Measurements from ENCODE around the gene GJD4.
A peak's percentile ranks its signal among the peaks of the same experiment; 100 is the strongest.

GJD4 gene

DNA sequence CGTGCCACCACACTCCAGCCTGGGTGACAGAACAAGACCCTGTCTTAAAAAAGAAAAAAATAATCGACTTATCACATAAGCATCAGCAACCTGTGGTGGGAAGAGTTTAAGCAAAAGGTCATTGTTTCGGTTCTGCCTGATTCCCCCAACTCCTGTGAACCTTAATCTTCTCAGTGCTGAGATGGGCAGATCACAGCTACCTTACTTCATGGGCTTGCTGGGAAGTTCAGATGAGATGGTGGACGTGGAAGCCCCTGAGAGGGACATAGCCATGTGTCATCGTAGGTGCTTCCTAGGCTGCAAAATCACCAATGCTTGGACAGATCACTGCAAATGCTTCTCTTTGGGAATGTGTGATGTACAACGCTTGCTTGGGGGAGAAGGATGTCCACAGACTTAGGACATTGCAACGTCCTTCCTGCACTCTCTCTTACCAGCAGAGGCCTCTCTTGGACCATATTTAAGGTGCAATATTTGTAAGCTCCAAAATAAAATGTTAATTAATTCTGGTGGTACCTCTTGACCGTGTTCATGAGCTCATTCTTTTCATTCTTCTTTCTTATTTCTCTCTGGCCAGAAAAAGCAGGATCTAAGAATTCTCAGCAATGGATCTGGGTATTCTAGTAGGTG is 8.6 kb downstream of the GJD4 start:
- no peak overlapping the region for H3K4me3 ChIP-seq (ENCODE audit: low read depth, low read length)
- TF ChIP-seq, protein P1, sequence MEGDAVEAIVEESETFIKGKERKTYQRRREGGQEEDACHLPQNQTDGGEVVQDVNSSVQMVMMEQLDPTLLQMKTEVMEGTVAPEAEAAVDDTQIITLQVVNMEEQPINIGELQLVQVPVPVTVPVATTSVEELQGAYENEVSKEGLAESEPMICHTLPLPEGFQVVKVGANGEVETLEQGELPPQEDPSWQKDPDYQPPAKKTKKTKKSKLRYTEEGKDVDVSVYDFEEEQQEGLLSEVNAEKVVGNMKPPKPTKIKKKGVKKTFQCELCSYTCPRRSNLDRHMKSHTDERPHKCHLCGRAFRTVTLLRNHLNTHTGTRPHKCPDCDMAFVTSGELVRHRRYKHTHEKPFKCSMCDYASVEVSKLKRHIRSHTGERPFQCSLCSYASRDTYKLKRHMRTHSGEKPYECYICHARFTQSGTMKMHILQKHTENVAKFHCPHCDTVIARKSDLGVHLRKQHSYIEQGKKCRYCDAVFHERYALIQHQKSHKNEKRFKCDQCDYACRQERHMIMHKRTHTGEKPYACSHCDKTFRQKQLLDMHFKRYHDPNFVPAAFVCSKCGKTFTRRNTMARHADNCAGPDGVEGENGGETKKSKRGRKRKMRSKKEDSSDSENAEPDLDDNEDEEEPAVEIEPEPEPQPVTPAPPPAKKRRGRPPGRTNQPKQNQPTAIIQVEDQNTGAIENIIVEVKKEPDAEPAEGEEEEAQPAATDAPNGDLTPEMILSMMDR (IDR thresholded peaks at IDR 0.05; ENCODE audit: low read depth, low read length), result peak; percentile 34

DNA sequence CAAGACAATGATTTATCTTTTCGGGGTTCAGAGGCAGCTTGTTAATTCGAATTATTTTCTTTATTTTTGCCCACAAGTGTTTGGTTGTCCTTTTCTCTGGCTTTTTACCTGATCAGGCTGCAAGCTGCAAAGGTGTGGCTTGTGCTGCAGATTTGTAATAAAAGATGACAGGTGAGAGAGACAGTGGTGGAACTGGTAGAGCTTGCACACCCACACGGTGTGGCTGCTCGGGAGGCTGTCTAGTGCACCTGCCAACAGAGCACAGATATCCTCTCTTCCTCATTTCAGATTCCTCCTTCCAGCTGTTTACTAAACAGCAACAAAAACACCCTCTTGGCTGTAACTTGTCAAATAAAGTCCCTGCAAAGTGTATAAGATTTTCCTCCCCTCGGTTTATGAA is 9.2 kb downstream of the GJD4 start:
- H3K4me3 ChIP-seq (ENCODE audit: low read depth, low read length), result no peak overlapping the region
- TF ChIP-seq, protein P1 (IDR thresholded peaks at IDR 0.05; ENCODE audit: low read depth, low read length), result no peak

DNA sequence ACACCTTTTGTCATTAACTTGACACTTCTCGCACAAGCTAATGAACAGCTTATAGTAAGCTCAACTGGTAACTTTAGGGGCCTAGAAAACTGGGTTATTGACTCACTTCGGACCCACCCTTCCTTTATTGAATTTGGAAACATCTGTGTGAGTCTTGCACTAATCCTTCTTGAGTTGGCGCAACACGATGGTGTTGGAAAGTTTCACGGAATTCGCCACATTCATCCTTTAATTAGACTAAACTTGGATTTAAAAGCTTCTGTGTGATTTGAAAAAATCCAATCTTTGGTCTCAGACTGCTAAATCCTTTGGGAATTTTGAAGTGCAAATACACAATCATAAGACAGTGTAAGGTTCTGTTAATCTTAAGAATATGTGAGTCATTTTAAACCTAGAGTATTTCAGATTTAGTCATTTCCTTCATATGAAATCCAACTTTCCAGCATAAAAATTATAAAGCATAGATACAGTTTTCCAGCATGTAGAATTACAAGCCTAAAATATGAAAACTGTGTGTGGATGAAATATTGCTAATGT is 21.9 kb downstream of the GJD4 start:
- H3K4me3 ChIP-seq (ENCODE audit: low read depth, low read length), result no peak overlapping the region
- TF ChIP-seq, protein P1 (IDR thresholded peaks at IDR 0.05; ENCODE audit: low read depth, low read length), result no peak

DNA sequence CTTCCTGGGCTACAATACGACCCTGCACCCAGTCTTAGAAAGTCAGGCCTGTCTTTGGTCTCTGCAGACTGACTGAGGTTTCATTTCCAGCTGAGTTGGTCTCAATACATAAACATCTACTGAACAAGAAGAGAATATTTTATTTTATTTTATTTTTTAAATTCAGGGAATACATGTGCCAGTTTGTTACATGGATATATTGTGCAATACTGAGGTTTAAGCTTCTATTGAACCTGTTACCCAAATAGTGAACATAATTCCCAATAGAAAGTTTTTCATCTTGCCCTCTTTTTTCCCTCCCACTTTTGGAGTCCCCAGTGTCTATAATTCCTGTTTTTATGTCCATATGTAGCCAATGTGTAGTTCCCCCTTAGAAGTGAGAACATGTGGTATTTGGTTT is 26.3 kb downstream of the GJD4 start:
- TF ChIP-seq, protein P1 (IDR thresholded peaks at IDR 0.05; ENCODE audit: low read depth, low read length), result no peak
- no peak overlapping the region for H3K4me3 ChIP-seq (ENCODE audit: low read depth, low read length)

DNA sequence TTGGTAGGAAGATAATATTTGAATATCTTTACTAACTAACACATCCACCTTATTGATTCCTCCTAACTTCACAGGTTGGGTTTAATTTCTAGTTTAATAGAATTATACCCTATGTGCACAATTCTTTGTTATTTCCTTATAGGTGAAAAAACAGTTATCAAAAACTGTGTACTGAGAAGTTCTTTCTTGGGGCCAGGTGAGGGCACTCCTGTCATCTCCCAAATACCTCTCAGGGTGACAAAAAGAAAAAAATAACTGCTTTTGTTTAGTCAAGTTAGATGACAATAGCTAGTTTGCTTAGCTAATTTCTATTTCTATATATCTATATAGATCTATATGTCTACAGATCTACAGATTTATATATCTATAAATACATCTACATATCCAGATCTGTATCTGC is 26.9 kb downstream of the GJD4 start:
- TF ChIP-seq, protein P1 (IDR thresholded peaks at IDR 0.05; ENCODE audit: low read depth, low read length), result no peak

DNA sequence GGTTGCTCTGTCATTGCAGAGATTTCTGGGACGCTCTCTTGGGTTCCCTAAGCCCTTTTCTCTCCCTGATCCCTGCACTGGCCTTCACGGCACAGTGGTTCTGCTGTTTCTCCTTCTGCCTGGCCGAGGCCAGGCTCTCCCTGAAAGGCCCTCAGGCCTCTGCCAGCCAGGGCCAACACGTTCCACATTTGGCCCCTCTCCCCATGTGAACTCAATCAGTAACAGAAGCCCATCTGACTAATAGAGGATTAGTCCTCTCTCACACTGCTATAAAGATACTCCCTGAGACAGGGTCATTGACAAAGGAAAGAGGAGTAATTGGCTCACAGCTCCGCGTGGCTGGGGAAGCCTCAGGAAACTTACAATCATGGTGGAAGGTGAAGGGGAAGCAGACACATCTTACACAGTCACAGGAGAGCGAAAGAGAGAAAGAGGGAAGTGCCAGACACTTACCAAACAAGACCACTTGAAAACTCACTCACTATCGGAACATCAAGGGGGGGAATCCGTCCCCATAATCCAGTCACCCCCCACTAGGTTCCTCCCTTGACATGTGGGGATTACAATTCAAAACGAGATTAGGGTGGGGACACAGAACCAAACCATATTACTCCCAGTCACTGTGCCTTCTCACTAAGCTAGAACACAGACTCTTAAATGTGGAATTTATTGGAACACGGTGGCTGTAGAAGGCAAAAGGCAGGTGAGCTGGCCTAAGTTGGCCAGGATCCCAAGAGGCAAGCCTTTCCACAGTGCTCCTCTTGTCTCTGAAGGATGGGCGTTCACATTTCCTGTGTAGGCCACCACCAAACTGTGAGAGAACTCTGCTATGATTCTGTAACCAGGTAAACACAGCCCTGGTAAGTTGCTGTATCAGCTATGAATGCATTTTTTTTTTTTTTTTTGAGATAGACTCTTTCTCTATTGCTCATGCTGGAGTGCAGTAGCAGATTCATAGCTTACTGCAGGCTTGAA is 28.2 kb downstream of the GJD4 start:
- H3K4me3 ChIP-seq (ENCODE audit: low read depth, low read length), result no peak overlapping the region
- TF ChIP-seq, protein P1 (IDR thresholded peaks at IDR 0.05; ENCODE audit: low read depth, low read length), result no peak

More for the DNA sequence above, 26.9 kb downstream of the GJD4 start:
- H3K4me3 ChIP-seq (ENCODE audit: low read depth, low read length), result no peak overlapping the region

DNA sequence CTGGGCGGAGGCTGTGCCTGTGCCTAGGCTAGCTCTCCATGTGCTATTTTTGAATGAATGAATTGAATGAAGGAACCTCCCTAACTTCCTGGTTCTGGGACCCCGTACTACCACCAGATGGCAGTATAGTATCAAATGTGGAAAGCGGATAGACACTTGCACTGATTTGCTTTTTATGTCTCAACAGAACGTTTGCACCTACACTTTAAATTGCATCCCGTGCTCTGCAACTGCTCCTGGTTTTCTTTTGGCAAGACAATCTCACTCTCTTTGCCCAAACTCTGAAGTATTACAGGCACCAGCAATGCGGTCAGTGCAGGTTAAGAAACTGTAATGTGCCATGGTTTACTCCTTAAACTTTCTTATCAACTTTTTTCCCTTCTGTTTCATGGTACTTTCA is 30.4 kb downstream of the GJD4 start:
- TF ChIP-seq, protein P1 (IDR thresholded peaks at IDR 0.05; ENCODE audit: low read depth, low read length), result peak; percentile 72
- no peak overlapping the region for H3K4me3 ChIP-seq (ENCODE audit: low read depth, low read length)
